ENCODE measurements around the gene FBXO33.

FBXO33 gene

GRCh38 chr14:39430762-39431415 is 1.3 kb downstream of the FBXO33 start:
- DNase-seq = no peak

- no peak for DNase-seq
Measured at GRCh38 chr14:39428118-39428517, 4.1 kb downstream of the FBXO33 start.

DNA sequence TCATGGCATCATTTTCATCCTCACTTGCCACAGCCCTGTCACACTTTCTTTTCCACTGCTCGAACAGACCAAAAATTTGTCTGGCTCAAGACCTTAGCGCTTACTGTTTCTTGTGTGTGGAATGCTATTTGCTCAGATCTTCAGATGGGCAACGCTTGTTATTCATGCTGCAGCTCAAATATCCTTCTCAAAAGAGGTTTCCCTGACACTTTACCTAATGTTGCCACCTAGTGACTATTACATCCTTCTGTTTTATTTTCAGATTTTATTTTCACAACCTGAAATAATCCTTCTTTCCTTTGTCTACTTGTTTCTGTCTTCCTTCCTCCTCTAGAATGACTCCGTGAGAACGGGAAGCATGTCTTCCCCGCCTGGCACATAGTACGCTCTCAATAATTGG is 5.6 kb downstream of the FBXO33 start:
- DNase-seq = no peak

- no peak for DNase-seq
Measured at GRCh38 chr14:39425947-39426346, 6.3 kb downstream of the FBXO33 start.

DNA sequence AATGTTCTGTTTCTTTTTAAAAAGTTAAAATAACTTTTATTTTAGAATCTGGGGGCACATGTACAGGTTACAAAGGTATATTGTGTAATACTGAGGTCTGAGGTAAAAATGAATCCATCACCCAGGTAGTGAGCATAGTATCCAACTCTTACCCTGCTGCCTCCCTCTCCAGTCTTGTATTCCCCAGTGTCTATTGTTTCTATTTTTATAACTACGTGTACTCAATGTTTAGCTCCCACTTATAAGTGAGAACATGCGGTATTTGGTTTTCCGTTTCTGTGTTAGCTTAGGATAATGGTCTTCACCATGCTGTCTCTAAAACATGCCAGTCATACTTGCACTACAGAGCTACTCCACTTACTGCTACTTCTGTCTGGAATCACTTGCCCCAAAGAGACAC is 8.4 kb downstream of the FBXO33 start:
- no peak for DNase-seq

DNA sequence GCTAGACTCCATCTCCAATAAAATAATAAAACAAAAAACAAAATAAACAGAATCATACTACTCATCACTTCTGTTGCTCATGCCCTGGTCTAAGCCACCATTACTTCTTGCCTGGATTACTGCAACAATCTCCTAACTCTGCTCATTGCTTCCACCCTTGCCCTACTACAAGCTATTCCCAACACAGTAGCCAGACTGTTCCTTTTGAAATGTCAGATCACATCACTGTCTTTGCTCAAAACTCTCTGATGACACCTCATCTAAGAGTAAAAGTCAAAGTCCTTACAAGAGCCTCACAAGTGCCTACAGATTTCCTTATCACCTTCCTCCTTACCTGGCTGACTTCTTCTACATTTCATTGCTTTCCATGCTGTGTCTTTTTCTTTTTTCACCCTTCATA is 10.0 kb downstream of the FBXO33 start:
- DNase-seq = no peak

DNA sequence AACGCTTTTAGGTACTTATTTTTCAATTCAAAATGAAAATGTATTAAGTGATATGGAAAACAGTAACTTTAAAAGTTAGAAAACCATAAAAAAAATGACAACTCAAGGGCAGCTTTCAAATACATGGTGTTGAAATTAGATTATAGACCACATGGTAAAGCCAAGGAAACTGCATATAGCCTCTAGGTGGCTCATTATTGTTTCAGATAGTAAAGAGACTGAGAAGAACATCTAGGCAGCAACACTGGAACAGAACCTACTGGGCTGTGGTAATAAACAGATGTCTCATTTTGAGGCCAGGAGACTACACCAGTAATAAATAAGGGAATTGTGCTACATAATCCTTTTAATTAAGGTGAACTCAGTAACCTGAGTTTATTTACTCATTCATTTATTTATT is 13.0 kb downstream of the FBXO33 start:
- DNase-seq = no peak

- DNase-seq = no peak
Measured at GRCh38 chr14:39417014-39417413, 15.2 kb downstream of the FBXO33 start.

GRCh38 chr14:39416072-39416471 is 16.2 kb downstream of the FBXO33 start:
- no peak for DNase-seq

- DNase-seq = no peak
Measured at GRCh38 chr14:39406560-39406959, 25.7 kb downstream of the FBXO33 start.

GRCh38 chr14:39398382-39398781 is 33.9 kb downstream of the FBXO33 start:
- DNase-seq = no peak

DNA sequence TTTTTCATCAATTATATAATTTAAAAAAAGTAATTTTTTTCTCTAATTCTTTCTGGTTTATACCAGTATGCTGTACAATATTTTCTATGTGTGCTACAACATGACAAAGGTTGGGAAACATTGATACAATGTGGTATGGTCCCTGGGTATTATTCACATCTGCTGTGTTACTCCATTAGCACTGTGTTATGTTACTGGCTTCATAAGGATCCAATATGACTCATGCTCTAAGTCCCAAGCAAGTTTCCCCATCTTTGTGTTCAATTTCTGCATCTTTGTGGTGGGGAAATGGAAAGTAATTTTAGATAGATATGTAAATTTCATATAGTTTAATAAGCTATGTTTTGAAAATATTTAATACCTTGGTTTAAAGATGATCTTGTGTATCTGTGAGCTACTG is 35.8 kb downstream of the FBXO33 start:
- no peak for DNase-seq

DNA sequence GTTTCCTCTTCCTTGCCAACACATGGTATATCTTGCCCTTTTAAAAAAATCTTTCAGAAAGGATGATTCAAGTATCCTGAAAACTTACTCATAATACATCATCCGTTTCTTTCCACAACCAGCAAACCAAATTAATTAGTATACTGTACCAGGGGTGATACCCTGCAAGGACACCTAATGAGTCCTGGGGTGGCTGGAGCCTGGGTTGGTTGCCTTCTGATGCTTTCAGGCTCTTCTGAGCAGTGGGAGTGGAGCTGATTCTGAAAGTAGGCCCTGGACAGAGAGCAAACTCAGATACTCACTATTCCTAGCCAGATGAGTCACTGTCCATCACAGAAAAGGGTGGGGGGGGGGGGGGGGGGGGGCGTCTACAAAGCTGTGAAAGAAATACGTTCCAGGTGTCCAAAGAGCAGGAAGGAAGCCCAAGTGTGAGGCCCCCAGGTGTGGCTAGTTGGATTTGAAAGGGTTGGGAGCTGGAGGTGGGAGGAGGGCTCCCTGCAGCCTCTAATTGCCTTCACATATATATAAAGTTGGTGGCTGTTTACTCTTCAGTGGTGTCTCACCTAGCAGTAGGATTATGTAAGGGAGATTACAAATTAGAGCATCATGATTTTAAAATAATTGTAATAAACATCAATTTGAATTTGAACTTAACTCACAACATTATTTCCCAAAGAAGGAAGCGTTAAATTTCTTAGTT is 36.5 kb downstream of the FBXO33 start:
- DNase-seq = no peak

DNA sequence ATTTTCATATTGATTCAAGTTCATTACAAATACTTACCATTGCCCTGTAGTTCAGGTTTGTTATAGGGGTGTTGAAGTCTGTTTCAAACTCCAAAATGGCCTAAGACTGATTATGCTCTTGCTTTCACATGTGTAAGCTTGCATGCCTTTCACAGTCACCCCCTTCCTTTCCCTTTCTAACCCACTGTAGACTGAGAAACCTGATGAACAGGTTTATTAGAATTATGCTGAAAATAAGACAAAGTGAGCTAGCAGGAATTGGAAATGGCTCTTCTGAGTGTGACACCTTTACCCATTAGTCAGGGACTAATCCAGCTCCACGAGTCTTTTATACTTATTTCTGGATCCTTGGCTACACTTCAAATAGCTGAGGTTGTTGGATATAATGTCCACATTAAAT is 38.9 kb downstream of the FBXO33 start:
- DNase-seq = no peak

DNA sequence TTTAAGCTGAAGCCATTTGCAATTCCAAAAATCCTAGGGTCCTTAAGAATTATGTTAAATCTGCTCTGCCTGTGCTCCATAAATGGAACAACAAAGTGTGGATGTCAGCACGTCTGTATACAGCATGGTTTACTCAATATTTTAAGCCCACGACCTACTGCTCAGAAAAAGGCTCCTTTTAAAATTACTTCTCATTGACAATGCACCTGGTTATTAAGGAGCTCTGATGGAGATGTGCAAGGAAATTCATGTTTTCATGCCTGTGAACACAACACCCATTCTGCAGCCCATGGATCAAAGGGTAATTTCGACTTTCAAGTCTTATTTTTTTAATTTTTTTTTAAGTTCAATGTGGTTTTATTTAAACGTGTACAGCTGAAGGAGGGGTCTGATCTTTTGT is 48.1 kb downstream of the FBXO33 start:
- DNase-seq = no peak

- DNase-seq = no peak
Measured at GRCh38 chr14:39383741-39384140, 48.5 kb downstream of the FBXO33 start.

DNA sequence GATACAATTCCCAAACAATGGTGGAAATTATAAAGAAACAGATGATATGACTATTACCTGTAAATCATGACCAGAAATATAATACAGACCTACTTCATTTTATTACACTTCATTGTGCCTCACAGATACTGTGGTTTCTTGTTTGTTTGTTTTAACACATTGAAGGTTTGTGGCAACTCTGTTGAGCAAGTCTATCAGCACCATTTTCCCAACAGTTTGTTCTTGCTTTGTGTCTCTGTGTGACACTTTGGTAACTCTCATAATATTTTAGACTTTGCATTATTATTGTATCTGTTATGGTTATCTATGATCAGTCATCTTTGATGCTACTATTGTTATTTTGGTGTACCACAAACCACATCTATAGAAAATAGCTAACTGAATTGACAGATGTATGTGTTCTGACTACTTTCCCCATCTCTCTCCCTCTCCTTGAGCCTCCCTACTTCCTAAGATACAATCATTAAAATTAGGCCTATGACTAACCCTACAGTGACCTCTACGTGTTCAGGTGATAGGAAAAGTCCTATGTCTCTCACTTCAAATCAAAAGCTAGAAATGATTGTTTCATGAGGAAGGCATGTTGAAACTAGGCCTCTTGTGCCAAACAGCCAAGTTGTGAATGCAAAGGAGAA is 49.1 kb downstream of the FBXO33 start:
- no peak for DNase-seq

DNA sequence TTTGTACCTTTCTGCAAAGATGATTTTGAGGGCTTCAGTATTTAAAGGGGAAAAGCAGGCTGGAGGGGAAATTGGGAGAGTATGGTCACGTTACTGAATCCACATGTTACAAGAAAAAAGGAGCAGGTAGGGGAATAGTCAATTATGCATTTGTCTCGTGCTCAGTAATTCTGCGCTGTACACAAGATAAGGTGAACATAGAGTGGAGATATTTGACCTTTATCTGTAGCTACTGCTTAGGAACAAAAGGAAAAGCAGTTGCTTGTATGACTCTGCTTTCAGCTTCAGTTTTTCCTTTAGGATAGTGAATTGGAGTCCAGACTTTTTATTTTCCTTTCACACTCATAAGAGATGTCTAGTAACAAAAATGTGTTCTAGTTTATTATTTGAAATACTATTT is 49.8 kb downstream of the FBXO33 start:
- DNase-seq = no peak

DNA sequence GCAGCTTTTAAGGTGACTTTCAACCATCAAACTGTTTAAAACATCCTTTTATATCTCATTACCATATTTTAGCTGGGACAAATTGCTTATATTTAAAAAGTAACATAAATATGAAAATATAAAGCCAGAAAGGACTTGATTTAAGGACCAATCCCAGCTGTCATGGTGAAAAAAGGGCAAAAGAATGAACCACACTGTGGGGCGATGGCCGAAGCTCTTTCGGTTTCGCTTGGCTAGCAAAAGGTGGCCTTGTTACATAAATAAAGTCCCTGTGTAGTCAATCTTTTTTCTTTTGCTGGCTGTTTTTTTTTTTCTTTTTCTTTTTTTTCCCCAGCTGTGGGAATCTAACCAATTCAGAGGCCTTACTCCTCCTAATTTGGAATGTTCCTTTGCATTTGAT is 50.9 kb downstream of the FBXO33 start:
- no peak for DNase-seq

GRCh38 chr14:39376667-39377403 is 55.4 kb downstream of the FBXO33 start:
- no peak for DNase-seq

- DNase-seq = no peak
Measured at GRCh38 chr14:39374851-39375250, 57.4 kb downstream of the FBXO33 start.

GRCh38 chr14:39372656-39373055 is 59.6 kb downstream of the FBXO33 start:
- DNase-seq = no peak

- no peak for DNase-seq
Measured at GRCh38 chr14:39370415-39370814, 61.8 kb downstream of the FBXO33 start.

DNA sequence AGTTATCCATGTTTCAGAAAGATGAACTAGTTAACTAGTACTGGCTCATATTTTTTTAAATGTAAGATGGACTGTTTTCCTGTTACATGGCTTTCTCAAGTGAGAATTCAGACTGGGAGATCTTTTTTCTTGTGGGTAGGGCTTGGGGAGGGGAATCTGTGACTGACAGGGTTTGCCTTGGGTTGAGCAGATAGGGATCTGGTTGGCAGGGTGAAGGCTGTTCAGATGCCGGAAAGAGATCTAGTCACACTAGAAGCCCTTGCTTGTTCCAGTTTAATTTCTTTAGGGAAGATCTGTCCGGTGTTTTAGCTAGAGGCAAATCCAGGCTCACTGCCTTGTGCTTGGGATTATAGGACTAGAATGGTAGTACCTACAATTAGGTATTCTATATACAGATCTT is 63.2 kb downstream of the FBXO33 start:
- DNase-seq = no peak
